HUES6 (cell line): Measurements from ENCODE around the gene RNF126.
A peak's percentile ranks its signal among the peaks of the same experiment; 100 is the strongest.

Source experiments
- H3K27ac ChIP-seq: 2 replicates; pipeline ENCODE4 v1.7.0; 2013; ENCODE audit warnings: low read depth, mild to moderate bottlenecking, low read length, inconsistent platforms
- H3K27me3 ChIP-seq: 2 replicates; pipeline ENCODE4 v1.6.1; 2013; ENCODE audit warnings: low read length; ENCODE audit not compliant: control insufficient read depth, insufficient read depth
- H3K36me3 ChIP-seq: 2 replicates; pipeline ENCODE4 v1.6.1; 2013; ENCODE audit warnings: low read length; ENCODE audit not compliant: control insufficient read depth, insufficient read depth
- H3K4me1 ChIP-seq: 2 replicates; pipeline ENCODE4 v1.6.1; 2013; ENCODE audit warnings: low read length; ENCODE audit not compliant: control insufficient read depth, insufficient read depth
- H3K4me3 ChIP-seq: 2 replicates; pipeline ENCODE4 v1.5.1; 2013; ENCODE audit warnings: low read depth, low read length
- H3K9ac ChIP-seq: one replicate; pipeline ENCODE4 v1.6.1; 2013; ENCODE audit warnings: mild to moderate bottlenecking, low read length
- H3K9me3 ChIP-seq: 2 replicates; pipeline ENCODE4 v1.6.1; 2013; ENCODE audit warnings: low read depth, low read length; ENCODE audit not compliant: control insufficient read depth, insufficient read depth

RNF126 gene

GRCh38 chr19:642767-643727 is 20.0 kb downstream of the RNF126 start:
- H3K4me3 ChIP-seq, result no peak overlapping the region
- H3K27me3 ChIP-seq, result peaks cover 18% of the 10 kb centered on the region
- H3K36me3 ChIP-seq, result peaks cover 36% of the 10 kb centered on the region
- H3K27ac ChIP-seq, result no peak overlapping the region
- H3K9me3 ChIP-seq, result no peaks in the 10 kb centered on the region
- H3K9ac ChIP-seq, result no peak overlapping the region
- 0 out of 2 replicates have a peak, but pooled peaks cover 3% of the 10 kb centered on the region for H3K4me1 ChIP-seq

GRCh38 chr19:641702-642101 is 21.3 kb downstream of the RNF126 start:
- Histone ChIP-seq H3K4me1 (0 out of 2 replicates have a peak, but pooled peaks cover 3% of the 10 kb centered on the region), H3K27ac (no peak overlapping the region), H3K27me3 (peaks cover 29% of the 10 kb centered on the region), H3K9me3 (no peaks in the 10 kb centered on the region), H3K36me3 (peaks cover 22% of the 10 kb centered on the region), H3K9ac (no peak overlapping the region), H3K4me3 (no peak overlapping the region)

GRCh38 chr19:640606-641189 is 22.3 kb downstream of the RNF126 start:
- H3K9ac ChIP-seq, result no peak overlapping the region
- H3K4me3 ChIP-seq, result peak overlapping the region; percentile 57; the same call in 1 of the 2 replicates
- H3K27ac ChIP-seq, result no peak overlapping the region
- H3K27me3 ChIP-seq, result peaks cover 29% of the 10 kb centered on the region
- no peaks in the 10 kb centered on the region for H3K9me3 ChIP-seq
- H3K36me3 ChIP-seq, result peaks cover 12% of the 10 kb centered on the region; the same call in 1 of the 2 replicates
- H3K4me1 ChIP-seq, result 0 out of 2 replicates have a peak, but pooled peaks cover 3% of the 10 kb centered on the region

GRCh38 chr19:640161-640558 is 22.9 kb downstream of the RNF126 start:
- 0 out of 2 replicates have a peak, but pooled peaks cover 3% of the 10 kb centered on the region for H3K4me1 ChIP-seq
- peaks cover 29% of the 10 kb centered on the region for H3K27me3 ChIP-seq
- H3K9ac ChIP-seq, result no peak overlapping the region
- no peaks in the 10 kb centered on the region for H3K9me3 ChIP-seq
- peaks cover 9% of the 10 kb centered on the region; the same call in 1 of the 2 replicates for H3K36me3 ChIP-seq
- no peak overlapping the region for H3K27ac ChIP-seq
- H3K4me3 ChIP-seq, result peak overlapping the region; percentile 57

- H3K9me3 ChIP-seq, result no peaks in the 10 kb centered on the region
- peak within 1 kb of the TSS; percentile 54 for H3K9ac ChIP-seq
- H3K4me1 ChIP-seq, result 0 out of 2 replicates have a peak, but pooled peaks cover 3% of the 10 kb centered on the region
- H3K27me3 ChIP-seq, result peaks cover 29% of the 10 kb centered on the region
- H3K36me3 ChIP-seq, result peaks cover 4% of the 10 kb centered on the region; the same call in 1 of the 2 replicates
- no peak within 1 kb of the TSS for H3K27ac ChIP-seq
- peak within 1 kb of the TSS; percentile 68 for H3K4me3 ChIP-seq
Measured at GRCh38 chr19:639253-640160, 23.5 kb downstream of the RNF126 start, which contains the start of gene FGF22. Gene FGF22, plus strand, starts transcription at chr19:639879. Its CDS starts 47 bp downstream, at chr19:639926.

GRCh38 chr19:638906-639252 is 24.1 kb downstream of the RNF126 start:
- peak overlapping the region; percentile 68 for H3K4me3 ChIP-seq
- H3K36me3 ChIP-seq, result peaks cover under 1% of the 10 kb centered on the region; the same call in 1 of the 2 replicates
- no peak overlapping the region for H3K9ac ChIP-seq
- peaks cover 8% of the 10 kb centered on the region; the same call in 1 of the 2 replicates for H3K4me1 ChIP-seq
- H3K27ac ChIP-seq, result no peak overlapping the region
- no peaks in the 10 kb centered on the region for H3K9me3 ChIP-seq
- H3K27me3 ChIP-seq, result peaks cover 29% of the 10 kb centered on the region

GRCh38 chr19:634975-635652 is 27.9 kb downstream of the RNF126 start:
- H3K27me3 ChIP-seq, result peaks cover 24% of the 10 kb centered on the region
- H3K4me1 ChIP-seq, result peaks cover 12% of the 10 kb centered on the region; the same call in 1 of the 2 replicates
- H3K36me3 ChIP-seq, result peaks cover 10% of the 10 kb centered on the region
- no peak overlapping the region for H3K27ac ChIP-seq
- H3K4me3 ChIP-seq, result no peak overlapping the region
- no peaks in the 10 kb centered on the region for H3K9me3 ChIP-seq
- no peak overlapping the region for H3K9ac ChIP-seq

GRCh38 chr19:633786-634639 is 29.0 kb downstream of the RNF126 start:
- peaks cover 9% of the 10 kb centered on the region; the same call in 1 of the 2 replicates for H3K4me1 ChIP-seq
- H3K27ac ChIP-seq, result peak overlapping the region; percentile 49; the same call in 1 of the 2 replicates
- no peaks in the 10 kb centered on the region for H3K9me3 ChIP-seq
- peak overlapping the region; percentile 75 for H3K9ac ChIP-seq
- peaks cover 20% of the 10 kb centered on the region for H3K27me3 ChIP-seq
- H3K4me3 ChIP-seq, result peak overlapping the region; percentile 94
- peaks cover 18% of the 10 kb centered on the region for H3K36me3 ChIP-seq

GRCh38 chr19:633068-633785 is 29.8 kb downstream of the RNF126 start, which contains the start of gene POLRMT:
Gene POLRMT, minus strand, starts transcription at chr19:633537. Its CDS starts 25 bp downstream, at chr19:633512.
- Histone ChIP-seq H3K4me1 (peaks cover 9% of the 10 kb centered on the region; the same call in 1 of the 2 replicates), H3K36me3 (peaks cover 22% of the 10 kb centered on the region), H3K9me3 (no peaks in the 10 kb centered on the region), H3K27ac (peak within 1 kb of the TSS; percentile 82; the same call in 1 of the 2 replicates), H3K4me3 (peak within 1 kb of the TSS; percentile 94), H3K9ac (peak within 1 kb of the TSS; percentile 86), H3K27me3 (peaks cover 12% of the 10 kb centered on the region)
